Muscle of leg (tissue), 11 donors: ENCODE data around the gene POLRMT. TPM values are rescaled to one million over a fixed set of nuclear protein-coding genes. Genes with fewer than 3 reads are reported as not detected.
A peak's percentile ranks its signal among the peaks of the same experiment; 100 is the strongest.
"Not testable (repeated sequence)": the region's sequence is repeated elsewhere in the genome, so short reads cannot be mapped to it uniquely, and the experiment has no call there.

Source experiments
- DNase-seq: peaks from one replicate; pipeline ENCODE4 v3.0.0; 2013
- H3K27ac ChIP-seq: one replicate; pipeline ENCODE4 v1.5.1; 2013; ENCODE audit warnings: mild to moderate bottlenecking, low read length, control low read depth
- H3K27me3 ChIP-seq: one replicate; pipeline ENCODE4 v1.6.1; 2013; ENCODE audit warnings: low read length; ENCODE audit not compliant: control insufficient read depth, insufficient read depth
- H3K36me3 ChIP-seq: one replicate; pipeline ENCODE4 v1.6.1; 2013; ENCODE audit warnings: low read length; ENCODE audit not compliant: control insufficient read depth, insufficient read depth
- H3K4me1 ChIP-seq: one replicate; pipeline ENCODE4 v1.6.1; 2013; ENCODE audit warnings: low read length; ENCODE audit not compliant: control insufficient read depth, insufficient read depth
- H3K4me3 ChIP-seq: one replicate; pipeline ENCODE4 v1.5.1; 2013; ENCODE audit warnings: low read length, control low read depth
- H3K9me3 ChIP-seq: replicated peaks from 2 replicates; pipeline ENCODE4 v1.6.1; 2013; ENCODE audit warnings: low read depth, low read length; ENCODE audit not compliant: control insufficient read depth
- WGBS: methylation state at CpG from one replicate; pipeline ENCODE4 v1.1.5; 2013; ENCODE audit warnings: missing lambda C conversion rate; ENCODE audit not compliant: insufficient coverage; 5-methylcytosine and 5-hydroxymethylcytosine counted together
- polyA plus RNA-seq, 8 donors: library from polyadenylated mRNA; unstranded; fragments of 120-200 nt; gene quantifications; one replicate each; pipeline versions ENCODE4 v1.2.1 to v1.2.3, GENCODE V29; 2013; ENCODE audit warnings: inconsistent platforms in 1 of 8, low replicate concordance in 1 of 8; ENCODE audit not compliant: insufficient read length in 8 of 8, insufficient read depth in 1 of 8
- total RNA-seq: library from RNA; stranded (reverse); fragments of 120-200 nt; gene quantifications from one replicate; pipeline ENCODE4 v1.2.4, GENCODE V29; 2013

The POLRMT gene
- total and polyA plus RNA-seq, 9 donors = 28.6 to 42.7 (median 34.0) TPM

DNA sequence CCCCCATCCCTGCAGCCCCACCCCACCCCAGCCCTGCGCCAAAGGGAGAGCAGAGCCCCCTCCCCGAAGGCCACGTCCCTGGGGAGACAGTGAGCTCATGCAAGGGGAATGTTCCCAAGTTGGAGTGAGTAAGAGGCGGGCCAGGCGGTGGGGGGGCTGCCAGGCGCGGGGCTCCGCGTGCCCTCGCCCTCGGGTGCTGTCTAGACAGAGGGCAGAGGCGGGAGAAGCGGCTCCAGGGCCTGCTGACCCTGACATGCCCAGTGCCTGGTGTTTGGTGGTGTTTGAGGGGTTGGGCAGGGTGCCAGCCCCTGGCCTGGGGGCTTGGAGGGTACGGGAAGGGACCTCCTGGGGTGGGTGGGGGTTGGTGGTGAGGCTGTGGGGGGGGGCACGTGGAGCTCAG, 43.9 kb upstream of the POLRMT start:
- Histone ChIP-seq H3K27ac (no peak overlapping the region), H3K4me1 (peaks cover 54% of the 10 kb centered on the region), H3K9me3 (no peaks in the 10 kb centered on the region), H3K27me3 (peaks cover 18% of the 10 kb centered on the region), H3K36me3 (peaks cover 3% of the 10 kb centered on the region), H3K4me3 (peak overlapping the region; percentile 22)
- WGBS = 14% methylated on average over 10 of the region's 15 CpGs
- DNase-seq = peak; percentile 73

DNA sequence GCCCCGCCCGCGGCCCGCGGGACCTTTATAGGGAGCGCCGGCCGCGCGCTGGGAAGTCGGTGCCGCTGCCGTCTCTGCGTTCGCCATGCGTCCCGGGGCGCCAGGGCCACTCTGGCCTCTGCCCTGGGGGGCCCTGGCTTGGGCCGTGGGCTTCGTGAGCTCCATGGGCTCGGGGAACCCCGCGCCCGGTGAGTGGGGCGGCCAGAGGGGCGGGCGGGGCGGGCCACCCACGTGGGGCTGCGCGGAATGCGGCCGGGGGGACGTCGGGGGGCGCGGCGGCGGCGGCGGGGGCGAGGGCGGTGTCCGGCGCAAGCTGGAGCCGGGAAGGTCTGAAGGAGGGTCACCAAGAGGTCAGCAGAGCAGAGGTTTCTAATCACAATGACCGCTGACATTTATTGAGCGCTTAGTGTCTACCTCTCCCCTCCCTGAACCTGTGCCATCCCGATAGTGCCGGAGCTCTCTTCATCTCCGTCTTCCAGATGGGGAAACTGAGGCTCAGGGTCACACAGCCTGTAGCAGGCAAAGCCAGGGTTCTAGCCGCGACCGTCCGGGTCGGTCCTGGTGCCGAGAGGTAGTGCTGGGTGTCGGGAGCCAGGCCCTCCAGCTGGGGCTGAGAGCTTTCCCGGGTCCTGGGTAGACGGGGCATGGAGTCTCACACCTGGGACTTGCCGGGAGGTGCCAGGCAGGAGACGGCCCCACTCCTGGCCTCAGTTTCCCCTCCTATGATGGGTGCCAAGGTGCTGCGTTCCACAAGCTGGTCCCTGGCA, 43.2 kb upstream of the POLRMT start, which contains the start of gene FSTL3:
Gene FSTL3, plus strand, starts transcription at position 54 of the 767 bp plus-strand sequence. Its CDS starts 32 bp downstream, at position 86.
- Histone ChIP-seq H3K27me3 (peaks cover 18% of the 10 kb centered on the region), H3K4me1 (peaks cover 54% of the 10 kb centered on the region), H3K27ac (peak within 1 kb of the TSS; percentile 86), H3K4me3 (peak within 1 kb of the TSS; percentile 30), H3K36me3 (peaks cover 3% of the 10 kb centered on the region), H3K9me3 (no peaks in the 10 kb centered on the region)
- peak; percentile 62 for DNase-seq
- WGBS = 4% methylated on average over 59 of the region's 63 CpGs

DNA sequence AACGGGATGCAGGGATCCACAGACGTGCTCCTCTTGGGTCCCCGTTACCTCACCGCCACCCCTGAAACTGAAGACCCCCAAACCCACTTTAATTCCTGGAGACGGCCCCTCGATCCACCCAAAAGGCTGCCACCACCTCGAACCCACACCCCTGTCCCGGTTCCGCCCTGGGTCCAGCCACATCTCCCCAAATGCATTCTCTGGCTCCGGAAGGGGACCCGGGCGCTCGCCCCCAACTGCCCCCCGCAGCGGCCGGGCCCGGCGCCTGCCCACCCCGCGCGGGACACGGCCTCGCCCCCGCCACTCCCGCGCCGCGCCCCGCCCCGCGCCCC, 42.6 kb upstream of the POLRMT start:
- Histone ChIP-seq H3K4me1 (peaks cover 51% of the 10 kb centered on the region), H3K36me3 (peaks cover 3% of the 10 kb centered on the region), H3K27ac (peak overlapping the region; percentile 86), H3K27me3 (peaks cover 18% of the 10 kb centered on the region), H3K9me3 (no peaks in the 10 kb centered on the region), H3K4me3 (peak overlapping the region; percentile 30)
- DNase-seq = peak; percentile 51
- 5% methylated on average over 28 of the region's 31 CpGs for WGBS

DNA sequence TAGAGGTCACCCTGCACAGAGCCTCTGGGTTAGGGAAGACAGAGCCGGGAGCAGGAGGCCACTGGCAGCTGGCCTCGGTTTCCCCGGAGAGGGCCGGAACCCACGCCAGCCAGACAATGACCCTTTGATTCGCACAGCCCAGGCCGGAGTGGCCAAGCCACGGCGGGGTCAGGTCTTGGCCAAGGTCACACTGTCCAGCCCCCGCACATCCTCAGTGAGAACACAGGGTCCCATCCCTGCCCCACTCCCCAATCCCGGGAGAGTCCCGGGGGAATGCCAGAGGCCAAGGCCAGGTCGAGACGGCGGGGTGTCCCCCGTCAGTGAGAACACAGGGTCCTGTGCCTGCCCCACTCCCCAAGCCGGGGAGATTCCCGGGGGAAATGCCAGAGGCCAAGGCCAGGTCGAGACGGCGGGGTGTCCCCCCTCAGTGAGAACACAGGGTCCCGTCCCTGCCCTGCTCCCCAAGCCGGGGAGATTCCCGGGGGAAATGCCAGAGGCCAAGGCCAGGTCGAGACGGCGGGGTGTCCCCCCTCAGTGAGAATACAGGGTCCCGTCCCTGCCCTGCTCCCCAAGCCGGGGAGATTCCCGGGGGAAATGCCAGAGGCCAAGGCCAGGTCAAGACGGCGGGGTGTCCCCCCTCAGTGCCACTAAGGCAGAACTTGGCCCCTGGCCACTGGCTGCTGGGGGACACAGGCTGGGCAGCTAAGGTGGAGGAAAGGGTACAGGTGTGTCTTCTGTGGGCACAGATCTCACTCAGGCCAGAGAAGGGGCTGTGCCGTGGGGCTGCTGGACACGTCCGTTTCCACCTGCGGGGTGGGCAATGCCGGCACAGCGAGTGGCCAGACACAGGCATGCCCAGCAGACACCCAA, 41.2 kb upstream of the POLRMT start:
- no peak for DNase-seq
- H3K27ac ChIP-seq = peak overlapping the region; percentile 86
- peaks cover 44% of the 10 kb centered on the region for H3K4me1 ChIP-seq
- peaks cover 18% of the 10 kb centered on the region for H3K27me3 ChIP-seq
- H3K4me3 ChIP-seq = no peak overlapping the region
- no peaks in the 10 kb centered on the region for H3K9me3 ChIP-seq
- WGBS = 56% methylated on average over 25 of the region's 38 CpGs
- H3K36me3 ChIP-seq = peaks cover 3% of the 10 kb centered on the region

GRCh38 chr19:670609-671075, 37.3 kb upstream of the POLRMT start:
- no peak for DNase-seq
- Histone ChIP-seq H3K4me1 (peaks cover 12% of the 10 kb centered on the region), H3K36me3 (no peaks in the 10 kb centered on the region), H3K4me3 (no peak overlapping the region), H3K27ac (no peak overlapping the region), H3K9me3 (no peaks in the 10 kb centered on the region), H3K27me3 (peaks cover 8% of the 10 kb centered on the region)
- 71% methylated on average over 9 of the region's 9 CpGs for WGBS

DNA sequence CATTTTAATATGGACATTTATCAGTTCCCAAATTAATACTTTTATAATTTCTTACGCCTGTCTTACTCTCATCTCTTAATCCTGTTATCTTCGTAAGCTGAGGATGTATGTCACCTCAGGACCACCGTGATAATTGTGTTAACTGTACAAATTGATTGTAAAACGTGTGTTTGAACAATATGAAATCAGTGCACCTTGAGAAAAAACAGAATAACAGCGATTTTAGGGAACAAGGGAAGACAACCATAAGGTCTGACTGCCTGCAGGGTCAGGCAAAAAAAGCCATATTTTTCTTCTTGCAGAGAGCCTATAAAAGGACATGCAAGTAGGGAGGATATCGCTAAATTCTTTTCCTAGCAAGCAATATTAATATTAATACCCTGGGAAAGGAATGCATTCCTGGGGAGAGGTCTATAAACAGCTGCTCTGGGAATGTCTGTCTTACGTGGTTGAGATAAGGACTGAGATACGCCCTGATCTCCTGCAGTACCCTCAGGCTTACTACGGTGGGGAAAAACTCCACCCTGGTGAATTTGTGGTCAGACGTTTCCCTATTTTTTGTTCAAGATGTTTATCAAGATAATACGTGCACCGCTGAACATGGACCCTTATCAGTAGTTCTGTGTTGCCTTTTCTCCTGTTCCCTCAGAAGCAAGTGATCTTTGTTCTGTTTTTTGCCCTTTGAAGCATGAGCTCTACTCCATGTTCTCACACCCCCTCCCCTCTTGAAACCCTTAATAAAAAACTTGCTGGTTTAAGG, 35.5 kb upstream of the POLRMT start:
- H3K4me1 ChIP-seq = peaks cover 15% of the 10 kb centered on the region
- not testable (repeated sequence) for DNase-seq, H3K27me3 ChIP-seq, H3K27ac ChIP-seq, H3K36me3 ChIP-seq, H3K9me3 ChIP-seq, H3K4me3 ChIP-seq
- WGBS = 78% methylated on average over 4 of the region's 12 CpGs

- 82% methylated on average over 27 of the region's 38 CpGs for WGBS
- not testable (repeated sequence) for H3K4me3 ChIP-seq, H3K27ac ChIP-seq, H3K36me3 ChIP-seq, H3K9me3 ChIP-seq, H3K27me3 ChIP-seq, DNase-seq
- H3K4me1 ChIP-seq = peaks cover 21% of the 10 kb centered on the region
These were observed 33.7 kb upstream of the POLRMT start for GRCh38 chr19:666985-667573.

DNA sequence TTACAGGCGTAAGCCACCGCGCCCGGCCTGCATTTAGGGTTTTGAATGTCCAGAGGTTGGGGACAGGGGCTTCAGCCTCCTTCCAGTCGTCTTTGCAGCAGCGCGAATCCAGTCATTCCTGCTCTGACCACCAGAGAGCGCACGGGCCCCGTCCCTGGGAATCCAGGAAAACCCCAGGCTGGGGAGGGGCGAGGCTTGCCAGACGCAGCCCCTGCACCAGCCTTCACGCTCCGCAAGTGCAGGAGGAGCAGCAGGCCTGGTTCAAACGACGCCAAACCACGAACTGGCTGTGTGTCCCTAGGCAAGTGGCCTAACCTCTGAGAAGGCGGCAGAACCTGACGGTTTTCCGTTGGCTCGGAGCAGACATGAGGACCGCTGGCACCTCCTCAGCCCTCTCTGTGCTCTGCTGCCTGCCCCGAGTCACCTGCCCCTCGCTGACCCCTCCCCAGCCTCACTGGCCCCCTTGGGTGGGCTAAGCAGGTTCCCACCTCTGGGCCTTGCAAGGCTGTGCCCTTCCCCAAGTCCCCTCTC, 31.6 kb upstream of the POLRMT start:
- Histone ChIP-seq H3K4me3 (no peak overlapping the region), H3K27ac (no peak overlapping the region), H3K27me3 (no peaks in the 10 kb centered on the region), H3K36me3 (no peaks in the 10 kb centered on the region), H3K9me3 (no peaks in the 10 kb centered on the region), H3K4me1 (peaks cover 41% of the 10 kb centered on the region)
- DNase-seq = peak; percentile 85
- 3% methylated on average over 24 of the region's 24 CpGs for WGBS

GRCh38 chr19:663682-664117, 30.4 kb upstream of the POLRMT start:
- 49% methylated on average over 12 of the region's 18 CpGs for WGBS
- no peaks in the 10 kb centered on the region for H3K36me3 ChIP-seq
- no peaks in the 10 kb centered on the region for H3K27me3 ChIP-seq
- H3K9me3 ChIP-seq = no peaks in the 10 kb centered on the region
- peak overlapping the region; percentile 58 for H3K4me3 ChIP-seq
- H3K4me1 ChIP-seq = peaks cover 49% of the 10 kb centered on the region
- H3K27ac ChIP-seq = peak overlapping the region; percentile 92
- no peak for DNase-seq
